GM19023 (cell line): Measurements from ENCODE around the gene FDX2.
"Not testable (repeated sequence)": the region's sequence is repeated elsewhere in the genome, so short reads cannot be mapped to it uniquely, and the experiment has no call there.

Source experiments
- ATAC-seq: cut with Tn5 transposase; IDR thresholded peaks from one replicate; pipeline ENCODE4 v1.9.1; 2021; ENCODE audit warnings: mild to moderate bottlenecking, moderate library complexity; ENCODE audit not compliant: unreplicated experiment

Gene FDX2

GRCh38 chr19:10315335-10316214, at the start of gene FDX2:
Gene FDX2 (minus strand): TSS chr19:10316015. CDS start chr19:10315996, 19 bp downstream.
- no peak for ATAC-seq

- no peak for ATAC-seq
These were observed 49.7 kb upstream of the FDX2 start for GRCh38 chr19:10365518-10365917.

- no peak for ATAC-seq
These were observed 48.8 kb upstream of the FDX2 start for GRCh38 chr19:10364644-10365043.

GRCh38 chr19:10363789-10364281, 48.0 kb upstream of the FDX2 start:
- no peak for ATAC-seq

- ATAC-seq: no peak
These were observed 46.4 kb upstream of the FDX2 start for GRCh38 chr19:10362259-10362658.

- no peak for ATAC-seq
These were observed 45.8 kb upstream of the FDX2 start for GRCh38 chr19:10361569-10362011.

GRCh38 chr19:10356431-10356830, 40.6 kb upstream of the FDX2 start:
- no peak for ATAC-seq

- no peak for ATAC-seq
These were observed 38.1 kb upstream of the FDX2 start for GRCh38 chr19:10353793-10354391.

- ATAC-seq: no peak
These were observed 37.2 kb upstream of the FDX2 start for GRCh38 chr19:10352764-10353671.

GRCh38 chr19:10346509-10346908, 30.7 kb upstream of the FDX2 start:
- no peak for ATAC-seq

- no peak for ATAC-seq
These were observed 29.0 kb upstream of the FDX2 start for GRCh38 chr19:10344780-10345179.

- ATAC-seq: no peak
These were observed 27.7 kb upstream of the FDX2 start for GRCh38 chr19:10343495-10343894.

- no peak for ATAC-seq
These were observed 24.2 kb upstream of the FDX2 start for GRCh38 chr19:10339977-10340376.

- no peak for ATAC-seq
These were observed 23.7 kb upstream of the FDX2 start, which contains the start of gene ICAM3 for GRCh38 chr19:10339380-10339960. Gene ICAM3 (minus strand): TSS chr19:10339624. CDS start chr19:10339614, 10 bp downstream.

GRCh38 chr19:10338940-10339339, 23.1 kb upstream of the FDX2 start:
- ATAC-seq: no peak

- ATAC-seq: not testable (repeated sequence)
These were observed 20.9 kb upstream of the FDX2 start for GRCh38 chr19:10336725-10337124.

GRCh38 chr19:10335352-10335985, 19.7 kb upstream of the FDX2 start:
- no peak for ATAC-seq

GRCh38 chr19:10334588-10335351, 19.0 kb upstream of the FDX2 start:
- no peak for ATAC-seq
